Measurements from ENCODE around the gene MGARP. TPM values are rescaled to one million over a fixed set of nuclear protein-coding genes. Genes with fewer than 3 reads are reported as not detected.

The MGARP gene
- polyA plus RNA-seq, 1 donor (not counting 4 experiments of a cell fraction or from before 2014, with no cell fraction given) = 0.94 TPM

DNA sequence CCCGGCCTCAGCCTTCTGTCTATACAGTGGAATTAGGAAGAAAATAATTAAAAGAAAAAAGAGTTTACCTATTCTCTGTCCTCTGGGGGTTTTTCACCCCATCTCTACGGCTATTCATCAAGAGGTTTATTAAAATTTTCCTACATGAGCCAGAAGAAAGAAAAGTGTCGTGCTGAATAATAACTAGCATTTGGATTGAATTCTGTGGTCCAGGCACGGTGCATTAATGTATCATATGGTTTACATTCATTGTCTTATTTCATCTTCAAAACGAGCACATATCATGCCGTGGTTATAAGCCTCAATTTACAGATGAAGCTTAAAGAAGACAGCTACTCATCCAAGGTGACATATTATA lies 15.9 kb upstream of the MGARP start:
- H3K9me1 ChIP-seq (ENCODE audit: control insufficient read depth, extremely low read depth, insufficient read depth, low read length) = no peaks in the 10 kb centered on the region
- H3K9me3 ChIP-seq (ENCODE audit: control insufficient read depth, low read depth, low read length) = no peaks in the 10 kb centered on the region
- peak overlapping the region; percentile 81 for H3K27ac ChIP-seq (ENCODE audit: control insufficient read depth, insufficient read depth, low read length)
- FAIRE-seq (no peak), DNase-seq (ENCODE audit: low read depth, low spot score) (no peak)
- peak overlapping the region in 2 of 3 experiments; percentile 47 to 73 for H3K4me3 ChIP-seq (ENCODE audit: control insufficient read depth in 2 of 3, extremely low read depth in 1 of 3, insufficient read depth in 2 of 3, low read depth in 1 of 3, low read length in 3 of 3)
- H4K20me1 ChIP-seq (ENCODE audit: control insufficient read depth, extremely low read depth, insufficient read depth, low read length) = no peaks in the 10 kb centered on the region
- H3K36me3 ChIP-seq (ENCODE audit: control insufficient read depth in 2 of 2, extremely low read depth in 1 of 2, insufficient read depth in 2 of 2, low read length in 2 of 2) = peaks cover 0 to 4% of the 10 kb centered on the region in 2 experiments
- peak overlapping the region; percentile 91 for H3K4me2 ChIP-seq (ENCODE audit: control insufficient read depth, extremely low read depth, insufficient read depth, low read depth, low read length)
- TF ChIP-seq, protein P1, sequence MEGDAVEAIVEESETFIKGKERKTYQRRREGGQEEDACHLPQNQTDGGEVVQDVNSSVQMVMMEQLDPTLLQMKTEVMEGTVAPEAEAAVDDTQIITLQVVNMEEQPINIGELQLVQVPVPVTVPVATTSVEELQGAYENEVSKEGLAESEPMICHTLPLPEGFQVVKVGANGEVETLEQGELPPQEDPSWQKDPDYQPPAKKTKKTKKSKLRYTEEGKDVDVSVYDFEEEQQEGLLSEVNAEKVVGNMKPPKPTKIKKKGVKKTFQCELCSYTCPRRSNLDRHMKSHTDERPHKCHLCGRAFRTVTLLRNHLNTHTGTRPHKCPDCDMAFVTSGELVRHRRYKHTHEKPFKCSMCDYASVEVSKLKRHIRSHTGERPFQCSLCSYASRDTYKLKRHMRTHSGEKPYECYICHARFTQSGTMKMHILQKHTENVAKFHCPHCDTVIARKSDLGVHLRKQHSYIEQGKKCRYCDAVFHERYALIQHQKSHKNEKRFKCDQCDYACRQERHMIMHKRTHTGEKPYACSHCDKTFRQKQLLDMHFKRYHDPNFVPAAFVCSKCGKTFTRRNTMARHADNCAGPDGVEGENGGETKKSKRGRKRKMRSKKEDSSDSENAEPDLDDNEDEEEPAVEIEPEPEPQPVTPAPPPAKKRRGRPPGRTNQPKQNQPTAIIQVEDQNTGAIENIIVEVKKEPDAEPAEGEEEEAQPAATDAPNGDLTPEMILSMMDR (optimal IDR thresholded peaks at IDR 0.05 in 1 of 3, IDR thresholded peaks at IDR 0.05 in 1 of 3, conservative IDR thresholded peaks at IDR 0.05 in 1 of 3; ENCODE audit: extremely low read depth in 1 of 3, insufficient read depth in 2 of 3, low read length in 3 of 3) = no peak
- no peak for TF ChIP-seq EZH2 (IDR thresholded peaks at IDR 0.05; ENCODE audit: low read length)
- peaks cover 4% of the 10 kb centered on the region for H3K79me2 ChIP-seq (ENCODE audit: control insufficient read depth, insufficient read depth, low read length)
- H2AFZ ChIP-seq (ENCODE audit: control insufficient read depth, low read length) = peak overlapping the region; percentile 72
- no peaks in the 10 kb centered on the region for H3K27me3 ChIP-seq (ENCODE audit: control insufficient read depth, extremely low read depth, insufficient read depth, low read length)
- H3K4me1 ChIP-seq (ENCODE audit: control insufficient read depth, extremely low read depth, insufficient read depth, low read length) = peaks cover 36% of the 10 kb centered on the region
- H3K9ac ChIP-seq (ENCODE audit: control insufficient read depth, extremely low read depth, insufficient read depth, low read length) = peak overlapping the region; percentile 8
- dilution Hi-C loops (cut with MboI; ENCODE audit: extremely low pct_ligation_motif_present, low sequenced_read_pairs) = no loop called here

DNA sequence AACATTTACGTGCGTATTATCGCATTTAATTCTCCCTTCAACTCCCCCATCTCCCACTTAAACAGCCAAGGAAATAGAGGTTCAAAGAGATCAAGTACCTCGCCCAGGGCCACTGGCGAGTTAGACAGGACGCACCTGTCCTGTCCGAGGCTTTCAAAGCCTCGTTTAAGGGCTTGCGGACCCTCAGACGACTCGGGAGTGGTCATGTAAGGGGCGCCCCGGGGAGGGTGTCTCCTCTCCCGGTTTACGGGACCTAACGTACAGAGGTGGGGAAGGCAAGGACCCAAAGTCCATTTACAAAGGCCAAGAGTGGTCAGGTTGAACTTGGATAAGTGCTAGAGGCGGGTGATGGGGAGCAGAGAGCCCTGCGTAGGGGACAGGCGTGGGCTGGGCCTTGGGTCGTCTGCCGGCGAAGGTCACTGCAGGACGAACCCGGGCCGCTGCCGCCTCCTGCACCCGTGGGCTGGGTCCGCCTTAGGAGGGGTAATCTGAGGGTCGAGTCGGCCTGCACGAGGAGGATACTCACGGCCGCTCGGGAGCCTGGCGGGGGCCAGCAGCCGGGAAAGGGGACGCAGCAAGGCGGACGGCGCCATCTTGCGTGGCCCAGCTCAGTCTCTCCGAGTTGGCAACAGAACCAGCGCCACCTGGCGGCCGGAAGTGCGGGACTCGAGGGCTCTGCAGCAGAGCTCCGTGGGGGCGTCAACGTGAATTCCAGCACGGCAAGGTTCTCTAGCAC lies 15.3 kb upstream of the MGARP start:
- Histone ChIP-seq H3K9me3 (ENCODE audit: control insufficient read depth, low read depth, low read length) (no peaks in the 10 kb centered on the region), H2AFZ (ENCODE audit: control insufficient read depth, low read length) (peak overlapping the region; percentile 95), H3K4me3 (ENCODE audit: control insufficient read depth in 2 of 3, extremely low read depth in 1 of 3, insufficient read depth in 2 of 3, low read depth in 1 of 3, low read length in 3 of 3) (peak overlapping the region; percentile 55 to 80 (median 73)), H3K36me3 (ENCODE audit: control insufficient read depth in 2 of 2, extremely low read depth in 1 of 2, insufficient read depth in 2 of 2, low read length in 2 of 2) (peaks cover 0 to 4% of the 10 kb centered on the region in 2 experiments), H4K20me1 (ENCODE audit: control insufficient read depth, extremely low read depth, insufficient read depth, low read length) (no peaks in the 10 kb centered on the region), H3K79me2 (ENCODE audit: control insufficient read depth, insufficient read depth, low read length) (peaks cover 4% of the 10 kb centered on the region), H3K9me1 (ENCODE audit: control insufficient read depth, extremely low read depth, insufficient read depth, low read length) (no peaks in the 10 kb centered on the region), H3K9ac (ENCODE audit: control insufficient read depth, extremely low read depth, insufficient read depth, low read length) (peak overlapping the region; percentile 93), H3K27me3 (ENCODE audit: control insufficient read depth, extremely low read depth, insufficient read depth, low read length) (no peaks in the 10 kb centered on the region), H3K27ac (ENCODE audit: control insufficient read depth, insufficient read depth, low read length) (peak overlapping the region; percentile 81), H3K4me1 (ENCODE audit: control insufficient read depth, extremely low read depth, insufficient read depth, low read length) (peaks cover 31% of the 10 kb centered on the region), H3K4me2 (ENCODE audit: control insufficient read depth, extremely low read depth, insufficient read depth, low read depth, low read length) (peak overlapping the region; percentile 91)
- dilution Hi-C loops (cut with MboI; ENCODE audit: extremely low pct_ligation_motif_present, low sequenced_read_pairs) = no loop called here
- DNase-seq (ENCODE audit: low read depth, low spot score) (peak; percentile 54), FAIRE-seq (peak; percentile 32)
- TF ChIP-seq EZH2 (IDR thresholded peaks at IDR 0.05; ENCODE audit: low read length) = no peak
- TF ChIP-seq, protein P1 (optimal IDR thresholded peaks at IDR 0.05 in 1 of 3, IDR thresholded peaks at IDR 0.05 in 1 of 3, conservative IDR thresholded peaks at IDR 0.05 in 1 of 3; ENCODE audit: extremely low read depth in 1 of 3, insufficient read depth in 2 of 3, low read length in 3 of 3) = peak; percentile 84 to 97 (median 93)
